Activated CD4-positive, alpha-beta T cell treated with anti-CD3 and anti-CD28 coated beads, Interleukin-2, amount 50 U/mL, for 24 hours (primary cell): ENCODE data around the gene CALML4.
"Not testable (repeated sequence)": the region's sequence is repeated elsewhere in the genome, so short reads cannot be mapped to it uniquely, and the experiment has no call there.

Source experiments
- DNase-seq, 2 donors: peaks; one replicate each; pipeline ENCODE4 v3.0.0-alpha.2; 2020; ENCODE audit warnings: low read depth in 1 of 2, low spot score in 1 of 2

Gene CALML4

GRCh38 chr15:68204776-68205557 lies at the start of gene CALML4:
Gene CALML4, minus strand, starts transcription at chr15:68205332. Its CDS starts 85 bp downstream, at chr15:68205247.
- no peak for DNase-seq

GRCh38 chr15:68252925-68253534 lies 47.9 kb upstream of the CALML4 start:
- peak in 1 of 2 donors; percentile 30 for DNase-seq

- no peak for DNase-seq
Observed at GRCh38 chr15:68249058-68249713, 44.1 kb upstream of the CALML4 start.

GRCh38 chr15:68244235-68244634 lies 39.1 kb upstream of the CALML4 start:
- no peak for DNase-seq

GRCh38 chr15:68241088-68241935 lies 36.2 kb upstream of the CALML4 start:
- DNase-seq, result no peak

GRCh38 chr15:68239025-68239424 lies 33.9 kb upstream of the CALML4 start:
- no peak for DNase-seq

- DNase-seq, result no peak
Observed at GRCh38 chr15:68235022-68235421, 29.9 kb upstream of the CALML4 start.

- DNase-seq, result not testable (repeated sequence)
Observed at GRCh38 chr15:68234520-68234919, 29.4 kb upstream of the CALML4 start.

- no peak for DNase-seq
Observed at GRCh38 chr15:68234060-68234459, 28.9 kb upstream of the CALML4 start.

- DNase-seq, result no peak
Observed at GRCh38 chr15:68232937-68233336, 27.8 kb upstream of the CALML4 start.

- no peak for DNase-seq
Observed at GRCh38 chr15:68232449-68232848, 27.3 kb upstream of the CALML4 start.

- no peak for DNase-seq
Observed at GRCh38 chr15:68231102-68231818, 26.1 kb upstream of the CALML4 start.

- no peak for DNase-seq
Observed at GRCh38 chr15:68230157-68231100, 25.3 kb upstream of the CALML4 start.

- peak; percentile 69 to 72 for DNase-seq
Observed at GRCh38 chr15:68229386-68230156, 24.4 kb upstream of the CALML4 start, which contains the start of gene CLN6. Gene CLN6, minus strand, starts transcription at chr15:68229728. Its CDS starts 144 bp downstream, at chr15:68229584.

- DNase-seq, result no peak
Observed at GRCh38 chr15:68228971-68229385, 23.8 kb upstream of the CALML4 start.

- no peak for DNase-seq
Observed at GRCh38 chr15:68228143-68228970, 23.2 kb upstream of the CALML4 start.

- no peak for DNase-seq
Observed at GRCh38 chr15:68227643-68228142, 22.6 kb upstream of the CALML4 start.
